ENCODE data around the gene COL16A1. TPM values are rescaled to one million over a fixed set of nuclear protein-coding genes. Genes with fewer than 3 reads are reported as not detected.

The COL16A1 gene
- total RNA-seq, 2 experiments from 2014 or later = 0.34 TPM; not detected in 1

DNA sequence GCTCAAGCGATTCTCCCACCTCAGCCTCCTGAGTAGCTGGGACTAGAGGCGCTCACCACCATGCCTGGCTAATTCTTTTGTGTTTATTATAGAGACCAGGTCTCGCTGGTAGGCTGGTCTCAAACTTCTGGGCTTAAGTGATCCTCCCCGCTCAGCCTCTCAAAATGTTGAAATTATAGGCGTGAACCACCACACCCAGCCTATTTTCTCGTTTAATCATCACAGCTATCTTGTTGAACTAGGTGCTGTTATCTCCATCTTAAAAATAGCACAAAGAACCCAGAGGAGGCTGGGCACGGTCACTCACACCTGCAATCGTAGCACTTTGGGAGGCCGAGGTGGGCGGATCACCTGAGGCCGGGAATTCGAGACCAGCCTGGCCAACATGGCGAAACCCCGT, 28.1 kb downstream of the COL16A1 start:
- no peaks in the 10 kb centered on the region for H3K36me3 Mint-ChIP-seq (ENCODE audit: low read depth)
- ATAC-seq (no peak), DNase-seq (no peak)
- intact Hi-C loops (cut with micrococcal nuclease) = no loop called here
- peaks cover 4% of the 10 kb centered on the region for H3K27me3 Mint-ChIP-seq
- POLR2A ChIA-PET = no interaction called here
- H3K4me1 Mint-ChIP-seq (ENCODE audit: low read depth) = no peaks in the 10 kb centered on the region
- no peak overlapping the region for H3K4me3 Mint-ChIP-seq
- no peaks in the 10 kb centered on the region for H3K9me3 Mint-ChIP-seq
- no peak overlapping the region for H3K27ac Mint-ChIP-seq
- TF ChIP-seq, protein P1, sequence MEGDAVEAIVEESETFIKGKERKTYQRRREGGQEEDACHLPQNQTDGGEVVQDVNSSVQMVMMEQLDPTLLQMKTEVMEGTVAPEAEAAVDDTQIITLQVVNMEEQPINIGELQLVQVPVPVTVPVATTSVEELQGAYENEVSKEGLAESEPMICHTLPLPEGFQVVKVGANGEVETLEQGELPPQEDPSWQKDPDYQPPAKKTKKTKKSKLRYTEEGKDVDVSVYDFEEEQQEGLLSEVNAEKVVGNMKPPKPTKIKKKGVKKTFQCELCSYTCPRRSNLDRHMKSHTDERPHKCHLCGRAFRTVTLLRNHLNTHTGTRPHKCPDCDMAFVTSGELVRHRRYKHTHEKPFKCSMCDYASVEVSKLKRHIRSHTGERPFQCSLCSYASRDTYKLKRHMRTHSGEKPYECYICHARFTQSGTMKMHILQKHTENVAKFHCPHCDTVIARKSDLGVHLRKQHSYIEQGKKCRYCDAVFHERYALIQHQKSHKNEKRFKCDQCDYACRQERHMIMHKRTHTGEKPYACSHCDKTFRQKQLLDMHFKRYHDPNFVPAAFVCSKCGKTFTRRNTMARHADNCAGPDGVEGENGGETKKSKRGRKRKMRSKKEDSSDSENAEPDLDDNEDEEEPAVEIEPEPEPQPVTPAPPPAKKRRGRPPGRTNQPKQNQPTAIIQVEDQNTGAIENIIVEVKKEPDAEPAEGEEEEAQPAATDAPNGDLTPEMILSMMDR (IDR thresholded peaks at IDR 0.05) = no peak
- CTCF ChIA-PET = interaction anchor here (1.5 kb wide), 1 partner anchor 70 kb away, joined by 5 read pairs; no protein-coding TSS in a partner anchor

DNA sequence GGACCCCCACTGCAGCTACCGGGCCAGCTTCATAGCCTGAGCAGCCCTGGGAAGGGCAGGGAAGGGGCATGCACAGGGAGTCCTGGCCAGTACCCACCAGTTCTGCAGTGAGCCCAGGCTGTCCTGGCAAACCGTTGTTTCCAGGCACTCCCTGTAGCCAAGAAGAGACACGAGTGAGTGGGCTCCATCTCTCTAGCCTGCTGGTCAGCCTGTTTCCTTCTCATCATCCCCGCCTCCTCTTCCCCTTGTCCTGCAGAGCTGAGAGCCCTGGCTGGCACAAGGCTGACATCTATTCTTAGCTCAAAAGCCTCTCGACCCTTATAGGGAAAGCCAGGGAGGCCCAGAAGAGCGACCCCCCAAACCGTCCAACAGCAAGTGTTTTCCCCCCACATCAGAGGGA, 28.7 kb downstream of the COL16A1 start:
- no peak overlapping the region for H3K27ac Mint-ChIP-seq
- H3K9me3 Mint-ChIP-seq = no peaks in the 10 kb centered on the region
- intact Hi-C loops (cut with micrococcal nuclease) = no loop called here
- ATAC-seq (no peak), DNase-seq (no peak)
- H3K4me3 Mint-ChIP-seq = no peak overlapping the region
- CTCF ChIA-PET = interaction anchor here (1.5 kb wide), 1 partner anchor 70 kb away, joined by 5 read pairs; no protein-coding TSS in a partner anchor
- POLR2A ChIA-PET = no interaction called here
- H3K27me3 Mint-ChIP-seq = peaks cover 7% of the 10 kb centered on the region
- peaks cover 3% of the 10 kb centered on the region for H3K4me1 Mint-ChIP-seq (ENCODE audit: low read depth)
- H3K36me3 Mint-ChIP-seq (ENCODE audit: low read depth) = no peaks in the 10 kb centered on the region
- TF ChIP-seq, protein P1 (IDR thresholded peaks at IDR 0.05) = no peak

DNA sequence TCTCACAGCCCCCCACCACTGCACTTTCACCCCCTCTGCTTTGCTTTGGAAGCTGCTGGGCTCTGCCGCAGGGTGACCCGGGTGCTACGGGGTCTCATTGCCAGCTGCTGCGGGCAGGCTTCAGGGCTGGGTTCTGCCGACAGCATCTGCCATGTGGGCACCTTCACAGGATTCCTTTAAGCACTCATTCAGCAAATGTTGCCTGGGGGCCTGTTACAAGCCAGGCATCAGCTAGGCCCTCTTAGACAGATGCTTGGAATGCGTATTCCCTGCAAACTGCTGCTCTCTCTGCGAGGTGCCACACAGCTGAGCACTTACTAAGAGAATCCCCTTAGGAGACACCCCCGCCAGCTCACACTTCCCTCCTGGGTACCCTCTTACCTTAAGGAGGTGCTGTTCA, 29.2 kb downstream of the COL16A1 start:
- no peak overlapping the region for H3K4me3 Mint-ChIP-seq
- H3K4me1 Mint-ChIP-seq (ENCODE audit: low read depth) = peaks cover 6% of the 10 kb centered on the region
- no peak overlapping the region for H3K27ac Mint-ChIP-seq
- TF ChIP-seq, protein P1 (IDR thresholded peaks at IDR 0.05) = no peak
- intact Hi-C loops (cut with micrococcal nuclease) = no loop called here
- no peaks in the 10 kb centered on the region for H3K9me3 Mint-ChIP-seq
- H3K27me3 Mint-ChIP-seq = peaks cover 8% of the 10 kb centered on the region
- ChIA-PET POLR2A (no interaction called here), CTCF (interaction anchor here (1.5 kb wide), 1 partner anchor 71 kb away, joined by 5 read pairs; no protein-coding TSS in a partner anchor)
- no peak for ATAC-seq
- no peaks in the 10 kb centered on the region for H3K36me3 Mint-ChIP-seq (ENCODE audit: low read depth)
- DNase-seq = no peak

DNA sequence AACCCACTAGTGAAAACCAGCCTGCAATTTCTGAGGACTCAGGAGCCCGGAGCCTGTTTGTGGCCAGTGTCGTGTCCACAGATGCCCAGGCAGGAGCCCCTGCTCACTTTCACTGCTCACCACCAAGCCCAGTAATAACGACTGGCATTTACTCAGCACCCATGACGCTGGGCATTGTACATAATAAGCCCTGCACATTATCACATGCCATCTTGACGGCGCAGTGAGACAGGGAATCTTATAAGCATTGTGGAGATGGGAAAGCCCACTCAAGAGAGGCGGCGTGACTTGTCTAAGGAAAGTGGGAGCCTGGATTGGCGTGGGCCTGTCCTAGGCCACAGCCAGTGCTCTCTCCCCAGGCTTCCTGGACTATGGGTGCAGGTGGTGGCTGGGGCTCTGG, 30.4 kb downstream of the COL16A1 start:
- Mint-ChIP-seq H3K4me1 (ENCODE audit: low read depth) (peaks cover 10% of the 10 kb centered on the region), H3K4me3 (no peak overlapping the region), H3K27ac (no peak overlapping the region), H3K27me3 (peaks cover 12% of the 10 kb centered on the region), H3K36me3 (ENCODE audit: low read depth) (no peaks in the 10 kb centered on the region), H3K9me3 (no peaks in the 10 kb centered on the region)
- CTCF ChIA-PET = no interaction called here
- POLR2A ChIA-PET = no interaction called here
- intact Hi-C loops (cut with micrococcal nuclease) = no loop called here
- TF ChIP-seq, protein P1 (IDR thresholded peaks at IDR 0.05) = no peak
- ATAC-seq (no peak), DNase-seq (no peak)

DNA sequence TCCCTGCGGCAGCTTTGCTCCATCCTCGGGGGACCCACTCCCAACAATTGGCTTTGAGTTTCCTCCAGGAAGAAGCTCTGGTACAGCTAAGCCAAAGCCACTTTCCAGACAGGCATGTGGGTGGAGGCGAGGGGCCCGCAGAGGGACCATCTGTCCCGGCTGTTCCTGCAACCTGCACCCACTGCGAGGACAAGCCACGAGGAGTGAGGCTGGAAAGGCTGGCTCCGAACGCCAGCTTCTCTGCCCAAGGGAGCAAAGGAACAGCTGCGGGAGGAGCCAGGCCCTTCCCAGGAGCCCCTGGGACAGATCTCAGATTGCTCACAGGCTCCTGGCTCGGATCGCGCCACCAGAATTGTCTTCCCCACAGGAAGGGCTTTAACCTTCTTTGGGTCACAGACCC, 30.8 kb downstream of the COL16A1 start:
- Mint-ChIP-seq H3K36me3 (ENCODE audit: low read depth) (no peaks in the 10 kb centered on the region), H3K27me3 (peaks cover 12% of the 10 kb centered on the region), H3K27ac (no peak overlapping the region), H3K9me3 (no peaks in the 10 kb centered on the region), H3K4me1 (ENCODE audit: low read depth) (peaks cover 10% of the 10 kb centered on the region), H3K4me3 (no peak overlapping the region)
- TF ChIP-seq, protein P1 (IDR thresholded peaks at IDR 0.05) = no peak
- POLR2A ChIA-PET = no interaction called here
- CTCF ChIA-PET = no interaction called here
- ATAC-seq (no peak), DNase-seq (no peak)
- intact Hi-C loops (cut with micrococcal nuclease) = no loop called here

Measured in activated CD8-positive, alpha-beta T cell treated with anti-CD3 and anti-CD28 coated beads for 36 hours (primary cell).